Hepatocyte (in vitro differentiated cells): Measurements from ENCODE around the gene SPRY1. TPM values are rescaled to one million over a fixed set of nuclear protein-coding genes. Genes with fewer than 3 reads are reported as not detected.

Experiments
- DNase-seq: peaks from one replicate; pipeline ENCODE4 v3.0.0-alpha.2; 2016; ENCODE audit warnings: low spot score
- H2AFZ ChIP-seq: fragments of 200-600 bp; sonication (generic); 2 replicates; pipeline ENCODE4 v1.6.0; 2016; ENCODE audit warnings: antibody characterized with exemption, mild to moderate bottlenecking
- H3K27ac ChIP-seq: fragments of 200-600 bp; sonication (generic); 2 replicates; pipeline ENCODE4 v1.5.1; 2016; ENCODE audit warnings: mild to moderate bottlenecking
- H3K27me3 ChIP-seq: fragments of 200-600 bp; sonication (generic); 2 replicates; pipeline ENCODE4 v1.6.1; 2016
- H3K36me3 ChIP-seq: fragments of 200-600 bp; sonication (generic); replicated peaks from 2 replicates; pipeline ENCODE4 v1.5.1; 2016; ENCODE audit warnings: low read depth; ENCODE audit not compliant: insufficient read depth
- H3K4me1 ChIP-seq: fragments of 200-600 bp; sonication (generic); 2 replicates; pipeline ENCODE4 v1.5.1; 2016; ENCODE audit warnings: mild to moderate bottlenecking, moderate library complexity; ENCODE audit not compliant: insufficient read depth
- H3K4me2 ChIP-seq: fragments of 200-600 bp; sonication (generic); 2 replicates; pipeline ENCODE4 v1.6.0; 2016
- H3K4me3 ChIP-seq: fragments of 200-600 bp; sonication (generic); 2 replicates; pipeline ENCODE4 v1.5.1; 2016; ENCODE audit warnings: mild to moderate bottlenecking
- H3K79me2 ChIP-seq: fragments of 200-600 bp; sonication (generic); 2 replicates; pipeline ENCODE4 v1.6.0; 2017; ENCODE audit warnings: mild to moderate bottlenecking
- H3K9me2 ChIP-seq: fragments of 200-600 bp; sonication (generic); replicated peaks from 2 replicates; pipeline ENCODE4 v1.6.0; 2017; ENCODE audit warnings: mild to moderate bottlenecking; ENCODE audit not compliant: insufficient read depth
- H3K9me3 ChIP-seq: fragments of 200-600 bp; sonication (generic); 2 replicates; pipeline ENCODE4 v1.5.1; 2016; ENCODE audit warnings: low read depth, mild to moderate bottlenecking
- H4K20me1 ChIP-seq: fragments of 200-600 bp; sonication (generic); 2 replicates; pipeline ENCODE4 v1.6.0; 2016; ENCODE audit warnings: mild to moderate bottlenecking; ENCODE audit not compliant: insufficient read depth, poor library complexity, severe bottlenecking
- EZH2 ChIP-seq: fragments of 200-600 bp; sonication (generic); IDR thresholded peaks from 2 replicates; pipeline ENCODE4 v1.6.1; 2016; ENCODE audit warnings: antibody characterized with exemption, mild to moderate bottlenecking, borderline replicate concordance
- EZH2phosphoT487 ChIP-seq: fragments of 200-600 bp; sonication (generic); IDR thresholded peaks from one replicate; pipeline ENCODE4 v1.6.1; 2018; ENCODE audit warnings: antibody characterized with exemption, mild to moderate bottlenecking, low read depth, moderate library complexity; ENCODE audit not compliant: unreplicated experiment, severe bottlenecking
- WGBS: methylation state at CpG from one replicate; pipeline ENCODE4 v1.1.6; 2016; ENCODE audit warnings: low lambda C conversion rate; ENCODE audit errors: missing lambda C conversion rate; 5-methylcytosine and 5-hydroxymethylcytosine counted together
- polyA plus RNA-seq: library from polyadenylated mRNA; unstranded; fragments of >200 nt; fragmentation: Nextera tagmentation; extraction: Ambion mirVana; gene quantifications from 2 replicates; pipeline ENCODE4 v1.2.1, GENCODE V29; 2016
- total RNA-seq: library from RNA; depleted of rRNA; stranded (reverse); fragments of >200 nt; gene quantifications from 2 replicates; pipeline ENCODE4 v1.2.3, GENCODE V29; 2014
- TF ChIP-seq, protein P1 (sequence below): fragments of 200-600 bp; sonication (generic); IDR thresholded peaks from 2 replicates; pipeline ENCODE4 v1.5.1; 2016; ENCODE audit warnings: antibody characterized with exemption, mild to moderate bottlenecking; ENCODE audit not compliant: poor library complexity

The SPRY1 gene
- total and polyA plus RNA-seq, 2 experiments from 2014 or later = 37.7 to 40.1 TPM

DNA sequence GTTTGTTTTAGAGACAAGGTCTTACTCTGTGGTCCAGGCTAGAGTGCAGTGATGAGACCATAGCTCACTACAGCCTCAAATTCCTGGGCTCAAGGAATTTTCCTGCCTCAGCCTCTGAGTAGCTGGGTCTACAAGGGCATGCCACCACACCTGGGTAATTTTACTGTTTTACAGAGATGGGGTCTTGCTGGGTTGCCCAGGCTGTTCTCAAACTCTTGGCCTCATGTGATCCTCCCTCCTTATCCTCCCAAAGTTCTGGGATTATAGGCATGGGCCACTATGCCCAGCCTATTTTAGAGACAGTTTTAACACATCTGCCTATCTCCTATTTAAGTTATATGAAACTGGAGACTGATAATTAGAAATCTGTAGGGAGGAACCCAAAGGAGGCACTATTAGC, 53.8 kb downstream of the SPRY1 start:
- Histone ChIP-seq H3K36me3 (no peaks in the 10 kb centered on the region), H3K4me1 (no peaks in the 10 kb centered on the region), H3K27me3 (no peaks in the 10 kb centered on the region), H3K79me2 (no peaks in the 10 kb centered on the region), H2AFZ (no peak overlapping the region), H3K4me3 (no peak overlapping the region), H3K9me2 (no peaks in the 10 kb centered on the region), H3K9me3 (no peaks in the 10 kb centered on the region), H3K4me2 (no peak overlapping the region), H4K20me1 (no peaks in the 10 kb centered on the region), H3K27ac (no peak overlapping the region)
- TF ChIP-seq EZH2phosphoT487 = no peak
- DNase-seq = no peak

DNA sequence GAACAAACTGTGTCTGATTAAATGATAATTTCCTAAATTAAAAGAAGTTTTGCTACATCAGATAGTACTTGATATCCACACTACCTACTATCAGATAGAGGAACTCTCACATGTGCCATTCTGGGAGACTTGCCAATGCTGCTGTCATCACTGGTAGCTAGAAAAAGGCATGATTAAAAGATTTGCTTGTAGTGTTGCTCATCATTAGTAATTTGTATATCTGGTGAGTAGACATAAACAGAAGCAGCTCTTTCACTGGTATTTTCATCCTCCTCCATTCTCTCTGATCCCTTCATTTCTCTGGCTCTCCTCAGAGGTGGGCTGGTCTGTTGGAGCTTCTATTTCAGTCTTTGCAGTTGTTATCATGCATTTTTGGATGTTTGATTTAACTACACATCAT, 56.0 kb downstream of the SPRY1 start:
- Histone ChIP-seq H2AFZ (no peak overlapping the region), H3K4me2 (no peak overlapping the region), H3K4me3 (no peak overlapping the region), H3K79me2 (no peaks in the 10 kb centered on the region), H3K36me3 (no peaks in the 10 kb centered on the region), H3K9me2 (no peaks in the 10 kb centered on the region), H3K9me3 (no peaks in the 10 kb centered on the region), H3K27ac (no peak overlapping the region), H4K20me1 (no peaks in the 10 kb centered on the region), H3K27me3 (no peaks in the 10 kb centered on the region), H3K4me1 (no peaks in the 10 kb centered on the region)
- TF ChIP-seq EZH2 (no peak), EZH2phosphoT487 (no peak)
- TF ChIP-seq, protein P1, sequence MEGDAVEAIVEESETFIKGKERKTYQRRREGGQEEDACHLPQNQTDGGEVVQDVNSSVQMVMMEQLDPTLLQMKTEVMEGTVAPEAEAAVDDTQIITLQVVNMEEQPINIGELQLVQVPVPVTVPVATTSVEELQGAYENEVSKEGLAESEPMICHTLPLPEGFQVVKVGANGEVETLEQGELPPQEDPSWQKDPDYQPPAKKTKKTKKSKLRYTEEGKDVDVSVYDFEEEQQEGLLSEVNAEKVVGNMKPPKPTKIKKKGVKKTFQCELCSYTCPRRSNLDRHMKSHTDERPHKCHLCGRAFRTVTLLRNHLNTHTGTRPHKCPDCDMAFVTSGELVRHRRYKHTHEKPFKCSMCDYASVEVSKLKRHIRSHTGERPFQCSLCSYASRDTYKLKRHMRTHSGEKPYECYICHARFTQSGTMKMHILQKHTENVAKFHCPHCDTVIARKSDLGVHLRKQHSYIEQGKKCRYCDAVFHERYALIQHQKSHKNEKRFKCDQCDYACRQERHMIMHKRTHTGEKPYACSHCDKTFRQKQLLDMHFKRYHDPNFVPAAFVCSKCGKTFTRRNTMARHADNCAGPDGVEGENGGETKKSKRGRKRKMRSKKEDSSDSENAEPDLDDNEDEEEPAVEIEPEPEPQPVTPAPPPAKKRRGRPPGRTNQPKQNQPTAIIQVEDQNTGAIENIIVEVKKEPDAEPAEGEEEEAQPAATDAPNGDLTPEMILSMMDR = no peak
- peak; percentile 32 for DNase-seq

DNA sequence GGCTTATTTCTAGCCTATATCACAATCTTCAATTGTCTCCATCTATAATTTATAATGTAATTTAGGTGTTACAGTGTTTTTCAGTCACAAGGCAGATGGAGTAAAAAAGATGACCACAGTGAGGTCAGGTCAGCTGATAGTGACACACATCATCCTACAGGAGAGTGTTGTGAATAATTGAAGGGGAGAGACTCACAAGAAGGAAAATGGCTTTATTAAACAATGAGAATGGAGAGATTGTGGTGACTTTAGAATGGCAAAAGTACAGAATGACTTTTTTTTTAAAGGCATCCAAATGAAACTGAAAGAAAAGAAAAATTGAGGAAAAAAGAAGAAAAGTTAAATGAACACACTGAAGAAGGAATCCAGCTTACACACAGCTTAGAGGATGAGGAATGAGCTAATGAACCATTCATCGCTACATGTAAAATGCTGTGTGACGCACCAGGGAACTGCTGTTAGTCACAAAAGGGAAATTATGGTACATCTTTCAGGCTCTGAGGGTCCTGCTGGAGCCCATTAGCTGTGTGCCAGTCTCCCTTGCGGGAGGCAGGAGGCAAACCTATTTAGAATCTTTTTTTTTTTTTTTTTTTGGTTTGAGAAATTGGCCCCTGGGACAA, 56.6 kb downstream of the SPRY1 start:
- no peak for TF ChIP-seq EZH2
- TF ChIP-seq, protein P1 = no peak
- no peak for TF ChIP-seq EZH2phosphoT487
- no peaks in the 10 kb centered on the region for H3K79me2 ChIP-seq
- H3K27ac ChIP-seq = no peak overlapping the region
- no peak overlapping the region for H3K4me2 ChIP-seq
- H3K9me3 ChIP-seq = no peaks in the 10 kb centered on the region
- no peaks in the 10 kb centered on the region for H3K9me2 ChIP-seq
- no peaks in the 10 kb centered on the region for H3K27me3 ChIP-seq
- H3K36me3 ChIP-seq = no peaks in the 10 kb centered on the region
- H3K4me1 ChIP-seq = no peaks in the 10 kb centered on the region
- H3K4me3 ChIP-seq = no peak overlapping the region
- 91% methylated on average over 3 of the region's 3 CpGs for WGBS
- no peaks in the 10 kb centered on the region for H4K20me1 ChIP-seq
- DNase-seq = no peak
- H2AFZ ChIP-seq = no peak overlapping the region
